H9 (cell line): ENCODE data around the gene ATE1. TPM values are rescaled to one million over a fixed set of nuclear protein-coding genes. Genes with fewer than 3 reads are reported as not detected.

Source experiments
- DNase-seq: peaks from one replicate; pipeline ENCODE4 v3.0.0-alpha.2; 2017
- H2AFZ ChIP-seq: one replicate; pipeline ENCODE4 v1.6.1; 2013; ENCODE audit warnings: mild to moderate bottlenecking, low read length, control low read depth, moderate library complexity
- H2AK5ac ChIP-seq: 2 replicates; pipeline ENCODE4 v1.6.1; 2013; ENCODE audit warnings: low read length, control low read depth, mixed read lengths; ENCODE audit not compliant: insufficient read length
- H2BK120ac ChIP-seq: one replicate; pipeline ENCODE4 v1.6.1; 2013; ENCODE audit warnings: low read depth, mild to moderate bottlenecking, low read length, control low read depth, inconsistent platforms; ENCODE audit not compliant: poor library complexity, severe bottlenecking
- H2BK12ac ChIP-seq: 2 replicates; pipeline ENCODE4 v1.6.1; 2013; ENCODE audit warnings: low read length, control low read depth, mixed read lengths, low read depth; ENCODE audit not compliant: insufficient read length
- H2BK15ac ChIP-seq: 2 replicates; pipeline ENCODE4 v1.6.1; 2013; ENCODE audit warnings: low read depth, low read length, control low read depth
- H2BK20ac ChIP-seq: one replicate; pipeline ENCODE4 v1.6.1; 2013; ENCODE audit warnings: low read depth, mild to moderate bottlenecking, low read length, control low read depth, inconsistent platforms; ENCODE audit not compliant: poor library complexity, severe bottlenecking
- H2BK5ac ChIP-seq: 2 replicates; pipeline ENCODE4 v1.6.1; 2013; ENCODE audit warnings: low read length, control low read depth, mixed read lengths; ENCODE audit not compliant: insufficient read length
- H3K14ac ChIP-seq: 2 replicates; pipeline ENCODE4 v1.6.1; 2013; ENCODE audit warnings: low read length, control low read depth; ENCODE audit not compliant: insufficient read depth
- H3K18ac ChIP-seq: 2 replicates; pipeline ENCODE4 v1.6.1; 2013; ENCODE audit warnings: low read depth, mild to moderate bottlenecking, mixed read lengths, low read length, control low read depth; ENCODE audit not compliant: insufficient read length
- H3K23ac ChIP-seq: 2 replicates; pipeline ENCODE4 v1.6.1; 2013; ENCODE audit warnings: low read length, control low read depth, mixed read lengths, low read depth; ENCODE audit not compliant: insufficient read length
- H3K23me2 ChIP-seq: 2 replicates; pipeline ENCODE4 v1.6.1; 2013; ENCODE audit warnings: low read depth, mild to moderate bottlenecking, mixed read lengths, low read length, control low read depth; ENCODE audit not compliant: insufficient read length, poor library complexity, severe bottlenecking
- H3K27ac ChIP-seq: 2 replicates; pipeline ENCODE4 v1.5.1; 2013; ENCODE audit warnings: low read length, control low read depth, mixed read lengths, low read depth; ENCODE audit not compliant: insufficient read length
- H3K27me3 ChIP-seq: 2 replicates; pipeline ENCODE4 v1.6.1; 2013; ENCODE audit warnings: low read length, control low read depth, inconsistent platforms; ENCODE audit not compliant: insufficient read depth
- H3K4ac ChIP-seq: 2 replicates; pipeline ENCODE4 v1.6.1; 2013; ENCODE audit warnings: low read depth, mild to moderate bottlenecking, control low read depth, inconsistent platforms, low read length, moderate library complexity
- H3K4me1 ChIP-seq: 2 replicates; pipeline ENCODE4 v1.6.1; 2013; ENCODE audit warnings: low read length, control low read depth, inconsistent platforms; ENCODE audit not compliant: insufficient read depth
- H3K4me2 ChIP-seq: 2 replicates; pipeline ENCODE4 v1.6.1; 2013; ENCODE audit warnings: low read length, control low read depth, mixed read lengths; ENCODE audit not compliant: insufficient read length, insufficient read depth
- H3K56ac ChIP-seq: 2 replicates; pipeline ENCODE4 v1.6.1; 2013; ENCODE audit warnings: low read depth, mild to moderate bottlenecking, mixed read lengths, low read length, control low read depth; ENCODE audit not compliant: insufficient read length
- H3K79me1 ChIP-seq: 2 replicates; pipeline ENCODE4 v1.6.1; 2013; ENCODE audit warnings: low read depth, mild to moderate bottlenecking, moderate library complexity, low read length, control low read depth, inconsistent platforms; ENCODE audit not compliant: insufficient read depth, poor library complexity, severe bottlenecking
- H3K79me2 ChIP-seq: 2 replicates; pipeline ENCODE4 v1.6.1; 2013; ENCODE audit warnings: low read length, control low read depth, inconsistent platforms; ENCODE audit not compliant: insufficient read depth
- H3K9ac ChIP-seq: 2 replicates; pipeline ENCODE4 v1.6.1; 2013; ENCODE audit warnings: low read length, control low read depth, mixed read lengths; ENCODE audit not compliant: insufficient read length; ENCODE audit errors: extremely low read depth
- H3K9me3 ChIP-seq: one replicate; pipeline ENCODE4 v1.6.1; 2013; ENCODE audit warnings: low read depth, low read length, inconsistent platforms; ENCODE audit not compliant: control insufficient read depth
- H3T11ph ChIP-seq: one replicate; pipeline ENCODE4 v1.6.1; 2013; ENCODE audit warnings: mild to moderate bottlenecking, low read length, control low read depth, inconsistent platforms
- H4K20me1 ChIP-seq: one replicate; pipeline ENCODE4 v1.6.1; 2013; ENCODE audit not compliant: control insufficient read depth, insufficient read length, insufficient read depth
- H4K5ac ChIP-seq: 2 replicates; pipeline ENCODE4 v1.6.1; 2013; ENCODE audit warnings: low read depth, mild to moderate bottlenecking, mixed read lengths, low read length, control low read depth; ENCODE audit not compliant: insufficient read length
- H4K8ac ChIP-seq: replicated peaks from 2 replicates; pipeline ENCODE4 v1.6.1; 2013; ENCODE audit warnings: low read length, control low read depth, mixed read lengths, low read depth; ENCODE audit not compliant: insufficient read length
- H4K91ac ChIP-seq: 2 replicates; pipeline ENCODE4 v1.6.1; 2013; ENCODE audit warnings: low read depth, mild to moderate bottlenecking, moderate library complexity, mixed read lengths, low read length, control low read depth; ENCODE audit not compliant: insufficient read length
- H3K27ac Mint-ChIP-seq, 3 experiments: 2 replicates in 2 of 3; 3 replicates in 1 of 3; pipeline ENCODE4 v1.8.0; 2020 to 2021; ENCODE audit warnings: mixed read lengths in 3 of 3, mild to moderate bottlenecking in 1 of 3, moderate library complexity in 1 of 3
- H3K27me3 Mint-ChIP-seq: 2 replicates; pipeline ENCODE4 v1.8.0; 2021; ENCODE audit warnings: low read depth, mild to moderate bottlenecking, moderate library complexity, mixed read lengths
- H3K36me3 Mint-ChIP-seq, 3 experiments: 2 replicates in 2 of 3; 3 replicates in 1 of 3; pipeline ENCODE4 v1.8.0; 2020 to 2021; ENCODE audit warnings: low read depth in 3 of 3, mixed read lengths in 3 of 3; ENCODE audit not compliant: insufficient read depth in 1 of 3
- H3K4me1 Mint-ChIP-seq, 2 experiments: 2 replicates each; pipeline ENCODE4 v1.8.0; 2020; ENCODE audit warnings: mixed read lengths in 2 of 2
- H3K4me3 Mint-ChIP-seq, 2 experiments: 2 replicates in 1 of 2; 3 replicates in 1 of 2; pipeline ENCODE4 v1.8.0; 2020 to 2021; ENCODE audit warnings: mild to moderate bottlenecking in 2 of 2, mixed read lengths in 2 of 2, moderate library complexity in 1 of 2
- H3K9me3 Mint-ChIP-seq, 2 experiments: 2 replicates in 1 of 2; 3 replicates in 1 of 2; pipeline ENCODE4 v1.8.0; 2020; ENCODE audit warnings: mild to moderate bottlenecking in 2 of 2, mixed read lengths in 2 of 2, moderate library complexity in 1 of 2
- WGBS: extraction: QIAGEN DNeasy Blood & Tissue Kit; methylation state at CpG from one replicate; pipeline ENCODE4 v1.1.7; 2013; ENCODE audit warnings: missing lambda C conversion rate, low lambda C conversion rate, mixed read lengths; ENCODE audit not compliant: insufficient read length; ENCODE audit errors: extremely low coverage; 5-methylcytosine and 5-hydroxymethylcytosine counted together
- total RNA-seq: library from RNA; stranded (reverse); gene quantifications from 2 replicates; pipeline ENCODE4 v1.2.1, GENCODE V29; 2021
- TF ChIP-seq, protein P1 (sequence below): fragments of 200-600 bp; sonication (generic); conservative IDR thresholded peaks from 3 replicates; pipeline ENCODE4 v1.8.0; 2021; ENCODE audit warnings: antibody characterized with exemption, mild to moderate bottlenecking

Gene ATE1
- total RNA-seq, 1 experiment from 2014 or later: 29.0 TPM

DNA sequence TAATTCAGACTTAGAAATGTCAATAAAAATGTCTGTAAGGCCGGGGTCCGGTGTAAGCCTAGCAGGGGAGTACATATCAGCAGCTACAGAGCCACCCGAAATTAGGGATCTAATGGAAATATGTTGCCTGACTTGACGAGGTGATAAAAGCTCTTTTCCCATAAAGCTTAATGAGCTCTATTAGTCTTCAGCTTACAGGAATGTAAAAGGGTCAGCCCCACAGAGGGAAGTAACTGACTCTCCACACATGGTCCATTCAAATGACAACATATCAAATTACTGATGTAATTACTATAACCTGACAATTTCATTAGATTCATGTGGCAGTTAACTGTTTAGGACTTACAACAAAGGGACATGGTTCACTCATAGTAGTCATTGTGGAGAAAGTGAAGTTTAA is 62.3 kb downstream of the ATE1 start:
- Histone ChIP-seq H2BK20ac (no peak overlapping the region), H3K9me3 (no peaks in the 10 kb centered on the region), H3K23ac (no peak overlapping the region), H2AFZ (no peak overlapping the region), H4K20me1 (no peaks in the 10 kb centered on the region), H4K5ac (no peak overlapping the region), H4K8ac (no peak overlapping the region), H3K79me2 (no peaks in the 10 kb centered on the region), H2BK15ac (no peak overlapping the region), H3K27ac (no peak overlapping the region), H2BK120ac (no peak overlapping the region), H3K4me2 (no peak overlapping the region), H3K4ac (no peak overlapping the region), H2AK5ac (no peak overlapping the region), H2BK5ac (no peak overlapping the region), H3K79me1 (no peaks in the 10 kb centered on the region), H3K27me3 (no peaks in the 10 kb centered on the region), H3K18ac (no peak overlapping the region), H4K91ac (no peak overlapping the region), H3K56ac (no peak overlapping the region), H3T11ph (no peak overlapping the region), H3K14ac (no peak overlapping the region), H2BK12ac (no peak overlapping the region), H3K9ac (no peak overlapping the region), H3K4me1 (no peaks in the 10 kb centered on the region), H3K23me2 (no peaks in the 10 kb centered on the region)
- Mint-ChIP-seq H3K4me3 (no peak overlapping the region), H3K27ac (no peak overlapping the region), H3K9me3 (peaks cover 0 to 7% of the 10 kb centered on the region in 2 experiments; a peak in 1 of 5 replicates), H3K4me1 (0 out of 4 replicates have a peak, but pooled peaks cover 0 to 3% of the 10 kb centered on the region in 2 experiments), H3K36me3 (peaks cover 14 to 31% (median 30%) of the 10 kb centered on the region in 3 experiments), H3K27me3 (no peaks in the 10 kb centered on the region)
- TF ChIP-seq, protein P1, sequence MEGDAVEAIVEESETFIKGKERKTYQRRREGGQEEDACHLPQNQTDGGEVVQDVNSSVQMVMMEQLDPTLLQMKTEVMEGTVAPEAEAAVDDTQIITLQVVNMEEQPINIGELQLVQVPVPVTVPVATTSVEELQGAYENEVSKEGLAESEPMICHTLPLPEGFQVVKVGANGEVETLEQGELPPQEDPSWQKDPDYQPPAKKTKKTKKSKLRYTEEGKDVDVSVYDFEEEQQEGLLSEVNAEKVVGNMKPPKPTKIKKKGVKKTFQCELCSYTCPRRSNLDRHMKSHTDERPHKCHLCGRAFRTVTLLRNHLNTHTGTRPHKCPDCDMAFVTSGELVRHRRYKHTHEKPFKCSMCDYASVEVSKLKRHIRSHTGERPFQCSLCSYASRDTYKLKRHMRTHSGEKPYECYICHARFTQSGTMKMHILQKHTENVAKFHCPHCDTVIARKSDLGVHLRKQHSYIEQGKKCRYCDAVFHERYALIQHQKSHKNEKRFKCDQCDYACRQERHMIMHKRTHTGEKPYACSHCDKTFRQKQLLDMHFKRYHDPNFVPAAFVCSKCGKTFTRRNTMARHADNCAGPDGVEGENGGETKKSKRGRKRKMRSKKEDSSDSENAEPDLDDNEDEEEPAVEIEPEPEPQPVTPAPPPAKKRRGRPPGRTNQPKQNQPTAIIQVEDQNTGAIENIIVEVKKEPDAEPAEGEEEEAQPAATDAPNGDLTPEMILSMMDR: no peak
- no CpG with 5 or more reads among the region's 4 CpGs for WGBS
- no peak for DNase-seq
